HG03457 (cell line): ENCODE data around the gene CCDC57.
"Not testable (repeated sequence)": the region's sequence is repeated elsewhere in the genome, so short reads cannot be mapped to it uniquely, and the experiment has no call there.

Source experiments
- ATAC-seq: cut with Tn5 transposase; IDR thresholded peaks from one replicate; pipeline ENCODE4 v1.9.1; 2021; ENCODE audit warnings: moderate number of reproducible peaks; ENCODE audit not compliant: unreplicated experiment

Gene CCDC57

GRCh38 chr17:82212331-82213250 is at the start of gene CCDC57:
TSS of gene CCDC57 (minus strand) at chr17:82212842. CDS start at chr17:82201944, 10,898 bp downstream.
- ATAC-seq = no peak

- ATAC-seq = no peak
Measured at GRCh38 chr17:82262344-82262743, 49.7 kb upstream of the CCDC57 start.

GRCh38 chr17:82259972-82260961 is 47.6 kb upstream of the CCDC57 start:
- not testable (repeated sequence) for ATAC-seq

GRCh38 chr17:82258555-82258954 is 45.9 kb upstream of the CCDC57 start:
- no peak for ATAC-seq

- no peak for ATAC-seq
Measured at GRCh38 chr17:82257473-82257872, 44.8 kb upstream of the CCDC57 start.

- no peak for ATAC-seq
Measured at GRCh38 chr17:82256242-82256885, 43.7 kb upstream of the CCDC57 start.

- no peak for ATAC-seq
Measured at GRCh38 chr17:82255402-82255972, 42.8 kb upstream of the CCDC57 start.

- ATAC-seq = not testable (repeated sequence)
Measured at GRCh38 chr17:82254746-82255145, 42.1 kb upstream of the CCDC57 start.

GRCh38 chr17:82254096-82254495 is 41.5 kb upstream of the CCDC57 start:
- ATAC-seq = not testable (repeated sequence)

GRCh38 chr17:82253179-82253544 is 40.5 kb upstream of the CCDC57 start:
- no peak for ATAC-seq

GRCh38 chr17:82252511-82253178 is 40.0 kb upstream of the CCDC57 start:
- no peak for ATAC-seq

- ATAC-seq = no peak
Measured at GRCh38 chr17:82250868-82251500, 38.3 kb upstream of the CCDC57 start.

GRCh38 chr17:82249896-82250581 is 37.4 kb upstream of the CCDC57 start:
- no peak for ATAC-seq

GRCh38 chr17:82248815-82249674 is 36.4 kb upstream of the CCDC57 start:
- ATAC-seq = no peak

GRCh38 chr17:82247856-82248671 is 35.4 kb upstream of the CCDC57 start:
- ATAC-seq = no peak

- ATAC-seq = no peak
Measured at GRCh38 chr17:82247182-82247823, 34.7 kb upstream of the CCDC57 start.
